NT2/D1 (cell line): ENCODE measurements around the gene FRS3.

Experiments
- SUZ12 ChIP-seq: IDR thresholded peaks from 2 replicates; pipeline ENCODE4 v1.6.1; 2011; ENCODE audit not compliant: insufficient read length, insufficient read depth; ENCODE audit errors: extremely low read depth
- YY1 ChIP-seq: IDR thresholded peaks from 2 replicates; pipeline ENCODE4 v1.6.1; 2011; ENCODE audit not compliant: insufficient read length, insufficient read depth

DNA sequence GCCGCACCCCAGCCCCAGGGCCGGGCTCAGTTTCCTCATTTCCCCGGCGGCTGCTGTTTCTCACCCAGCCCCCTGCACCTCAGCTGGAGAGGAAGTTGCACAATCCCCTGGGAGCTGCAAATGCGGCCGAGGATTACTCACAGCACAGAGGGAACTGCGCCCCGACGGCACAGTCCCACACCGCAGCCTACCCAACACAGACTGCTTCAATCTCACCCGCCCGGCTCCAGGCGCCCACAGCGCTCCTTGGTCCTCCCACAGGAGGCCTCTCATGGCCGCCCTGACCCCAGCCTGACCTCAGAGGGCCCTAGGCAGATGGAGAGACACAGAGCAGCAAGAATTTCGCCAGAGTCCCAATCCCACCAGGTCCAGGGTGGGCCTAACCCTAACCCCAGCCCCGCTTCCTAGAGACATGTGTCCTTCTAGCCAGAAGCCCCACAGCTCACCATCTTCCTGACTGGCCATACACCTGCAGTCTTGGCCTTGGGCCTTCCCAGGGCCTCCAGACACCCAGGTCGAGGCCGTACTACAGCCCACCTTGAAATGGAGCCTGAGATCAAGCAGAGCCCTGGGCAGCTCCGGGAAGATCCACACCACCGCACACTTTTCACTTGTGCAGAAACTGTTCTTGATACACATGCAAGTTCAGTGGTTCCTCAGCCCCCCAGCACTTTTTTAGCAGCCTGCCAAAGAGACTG is 56.0 kb downstream of the FRS3 start:
- TF ChIP-seq YY1 (no peak), SUZ12 (no peak)
